Anterior cingulate cortex (tissue), 58 donors: ENCODE data around the gene FAM177B.

Experiments
- DNase-seq, 58 donors: peaks; one replicate each; lab custom pipeline; 2025; lab: John Stamatoyannopoulos, UW

Gene FAM177B

DNA sequence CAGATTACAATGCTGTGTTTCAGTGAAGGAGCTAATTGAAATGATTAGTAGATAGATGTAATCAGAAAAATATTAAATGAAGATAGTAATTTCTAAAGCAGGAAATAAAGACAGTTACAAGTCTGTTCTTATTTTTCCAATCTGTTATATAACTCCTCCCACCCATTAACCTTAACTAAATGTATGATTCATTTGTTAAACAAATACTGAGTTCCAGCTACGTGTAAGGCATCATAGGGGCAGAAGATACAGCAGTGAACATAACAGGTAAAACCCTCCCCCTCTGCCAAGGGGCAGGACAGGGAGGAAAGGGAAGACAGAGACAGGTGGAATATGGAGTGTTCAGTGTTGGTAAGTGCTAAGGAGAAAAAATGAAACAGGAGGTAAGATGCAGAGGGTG is at the start of gene FAM177B:
FAM177B (plus strand) TSS at position 231 of the 400 bp plus-strand sequence. CDS start 9,344 bp downstream, outside the sequence.
- no peak for DNase-seq

DNA sequence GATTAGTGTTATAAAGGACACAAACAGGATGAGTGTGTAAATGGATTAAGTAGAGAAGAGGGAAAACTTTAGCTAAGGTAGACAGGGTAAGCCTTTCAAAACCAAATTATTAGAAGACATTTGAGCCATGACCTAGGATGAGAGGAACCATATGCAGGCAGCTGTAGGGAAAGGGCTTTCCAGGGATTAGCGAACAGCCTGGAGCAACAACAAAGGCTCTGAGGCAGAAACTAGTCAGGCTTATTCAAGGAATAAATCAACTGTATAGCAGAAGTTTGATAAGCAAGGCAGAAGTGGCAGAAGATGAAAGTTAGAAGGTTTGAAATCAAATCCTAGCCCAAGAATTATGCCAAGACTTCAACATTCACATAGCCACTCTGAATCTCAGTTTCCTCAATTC is 46.0 kb upstream of the FAM177B start:
- DNase-seq: no peak

DNA sequence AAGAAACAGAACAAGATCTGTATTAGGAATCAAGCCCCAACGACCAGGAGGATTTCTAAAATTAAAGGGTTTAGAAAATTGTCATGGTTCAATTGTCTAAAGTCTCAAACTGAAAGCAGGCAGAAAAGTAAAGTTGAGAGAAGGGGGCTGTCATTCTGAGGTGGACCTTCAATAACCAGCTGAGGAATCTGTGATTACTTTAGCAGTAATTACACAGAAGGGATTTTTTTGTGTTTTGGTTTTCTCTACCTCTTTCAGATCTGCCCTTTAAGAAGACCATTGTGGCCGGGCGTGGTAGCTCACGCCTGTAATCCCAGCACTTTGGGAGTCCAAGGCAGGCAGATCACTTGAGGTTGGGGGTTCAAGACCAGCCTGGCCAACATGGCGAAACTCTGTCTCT is 42.1 kb upstream of the FAM177B start:
- DNase-seq: no peak

DNA sequence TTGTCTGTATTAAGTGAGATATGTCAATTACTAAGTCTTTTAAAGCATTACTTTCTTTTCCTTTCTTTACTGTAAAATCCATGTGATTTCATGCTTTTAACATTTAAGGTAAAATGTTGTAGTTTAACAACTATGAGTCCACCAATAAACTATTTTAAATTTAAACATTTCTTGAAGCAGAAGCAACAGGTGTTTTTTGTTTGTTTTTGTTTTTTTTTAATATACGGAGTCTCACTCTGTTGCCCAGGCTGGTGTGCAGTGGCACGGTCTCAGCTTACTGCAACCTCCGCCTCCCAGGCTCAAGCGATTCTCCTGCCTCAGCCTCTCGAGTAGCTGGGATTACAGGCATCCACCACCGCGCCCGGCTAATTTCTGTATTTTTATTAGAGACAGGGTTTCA is 40.3 kb upstream of the FAM177B start:
- DNase-seq: no peak

DNA sequence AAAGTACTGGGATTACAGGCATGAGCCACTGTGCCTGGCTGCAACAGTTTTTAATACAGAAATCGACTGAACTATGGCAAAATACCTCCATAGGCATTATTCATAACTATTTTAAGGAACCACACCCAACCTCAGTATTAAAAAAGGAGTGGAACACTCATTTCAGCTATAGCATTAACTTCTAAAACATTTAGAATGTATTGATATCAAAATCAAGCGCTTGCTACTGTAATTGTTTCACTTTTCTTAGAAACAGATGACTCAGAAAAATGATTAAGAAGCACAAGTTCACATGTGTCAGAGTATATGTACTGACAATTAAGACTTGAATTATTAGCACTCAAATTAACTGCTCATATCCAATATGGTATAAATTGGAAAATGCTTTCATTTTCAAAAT is 39.8 kb upstream of the FAM177B start:
- DNase-seq: no peak

DNA sequence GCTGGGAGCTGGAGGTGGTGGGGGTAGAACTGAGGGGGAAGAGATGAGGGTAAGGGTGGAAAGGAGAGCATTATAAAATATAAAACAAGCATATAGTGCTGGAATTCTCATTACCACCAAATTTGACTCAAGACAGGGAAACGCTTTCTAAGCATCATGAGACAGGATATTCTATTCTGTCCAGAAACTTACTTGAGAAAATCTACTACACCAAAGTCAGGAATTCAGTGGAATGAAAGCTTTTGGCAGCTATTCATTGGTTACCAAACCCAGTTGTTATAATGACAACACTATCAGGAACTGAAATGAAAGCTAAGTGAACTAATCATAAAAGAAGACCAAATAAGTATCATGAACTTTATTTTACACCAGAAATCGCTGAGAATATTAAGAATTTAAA is 39.2 kb upstream of the FAM177B start:
- no peak for DNase-seq

DNA sequence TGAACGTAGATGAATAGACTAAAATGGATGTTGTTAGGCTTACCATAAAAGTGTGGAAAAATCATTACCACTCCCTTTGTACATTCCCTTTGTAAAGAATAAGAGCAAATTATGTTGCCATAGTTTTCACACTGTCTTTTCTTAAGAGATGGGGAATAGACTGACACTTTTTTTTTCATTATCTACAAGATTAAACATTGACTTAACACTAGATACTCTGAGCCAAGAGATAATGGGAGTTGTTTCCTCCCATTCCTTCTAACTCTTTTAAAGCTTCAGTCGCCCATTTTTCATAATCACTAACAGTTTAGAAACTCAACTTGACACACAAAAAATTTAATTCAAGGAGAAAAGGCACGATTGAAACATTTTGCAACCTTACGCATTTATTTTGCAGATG is 34.8 kb upstream of the FAM177B start:
- no peak for DNase-seq

DNA sequence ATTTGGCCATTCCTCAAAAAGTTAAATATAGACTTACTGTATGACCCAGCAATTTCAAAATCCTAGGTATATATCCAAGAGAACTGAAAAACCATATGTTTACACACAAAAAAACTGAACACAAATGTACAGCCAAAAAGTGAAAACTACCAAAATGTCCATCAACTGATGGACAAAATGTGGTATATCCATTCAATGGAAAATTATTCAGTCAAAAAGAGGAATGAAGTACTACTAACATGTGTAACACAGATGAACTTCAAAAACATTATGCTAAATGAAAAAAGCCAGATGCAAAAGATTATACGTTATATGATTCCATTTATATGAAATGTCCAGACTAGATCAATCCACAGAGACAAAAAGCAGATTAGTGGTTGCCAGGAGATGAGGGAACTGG is 32.7 kb upstream of the FAM177B start:
- DNase-seq: no peak

DNA sequence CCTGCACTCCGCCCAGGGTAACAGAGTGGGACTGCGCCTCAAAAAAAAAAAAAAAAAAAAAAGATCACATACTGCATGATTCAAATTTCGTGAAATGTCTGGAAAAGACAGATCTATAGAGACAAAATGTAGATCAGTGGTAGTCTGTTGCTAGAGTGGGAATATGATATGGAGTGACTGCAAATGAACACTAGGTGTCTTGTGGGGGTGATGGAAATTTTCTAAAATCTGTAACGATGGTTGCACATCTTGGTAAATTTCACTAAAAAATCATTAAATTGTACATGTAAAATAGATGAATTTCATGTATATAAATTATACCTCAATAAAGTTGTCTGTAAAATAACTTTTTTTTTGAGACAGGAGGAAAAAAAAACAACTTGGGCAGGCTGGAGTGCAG is 30.2 kb upstream of the FAM177B start:
- DNase-seq: no peak

DNA sequence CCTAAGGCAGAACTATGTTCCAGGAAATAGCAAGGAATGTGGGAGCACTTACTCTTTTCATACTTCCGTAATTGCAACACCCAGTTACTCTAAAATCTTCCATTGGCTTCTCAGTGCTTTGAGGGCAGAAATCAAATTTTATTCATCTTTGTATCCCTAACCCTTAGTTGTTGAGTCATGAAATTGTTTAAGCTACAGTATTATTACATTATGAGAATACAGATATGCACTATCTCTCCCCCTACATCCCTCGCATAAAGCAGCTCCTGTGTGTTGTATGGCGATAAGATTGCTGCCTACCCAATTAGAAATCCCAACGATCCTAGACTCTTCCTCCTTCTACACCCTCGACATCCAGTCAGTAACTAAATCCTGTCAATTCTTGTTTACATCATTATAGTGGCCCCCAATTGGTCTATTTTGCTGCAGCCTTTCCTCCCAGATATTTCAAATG is 27.3 kb upstream of the FAM177B start:
- DNase-seq: no peak

DNA sequence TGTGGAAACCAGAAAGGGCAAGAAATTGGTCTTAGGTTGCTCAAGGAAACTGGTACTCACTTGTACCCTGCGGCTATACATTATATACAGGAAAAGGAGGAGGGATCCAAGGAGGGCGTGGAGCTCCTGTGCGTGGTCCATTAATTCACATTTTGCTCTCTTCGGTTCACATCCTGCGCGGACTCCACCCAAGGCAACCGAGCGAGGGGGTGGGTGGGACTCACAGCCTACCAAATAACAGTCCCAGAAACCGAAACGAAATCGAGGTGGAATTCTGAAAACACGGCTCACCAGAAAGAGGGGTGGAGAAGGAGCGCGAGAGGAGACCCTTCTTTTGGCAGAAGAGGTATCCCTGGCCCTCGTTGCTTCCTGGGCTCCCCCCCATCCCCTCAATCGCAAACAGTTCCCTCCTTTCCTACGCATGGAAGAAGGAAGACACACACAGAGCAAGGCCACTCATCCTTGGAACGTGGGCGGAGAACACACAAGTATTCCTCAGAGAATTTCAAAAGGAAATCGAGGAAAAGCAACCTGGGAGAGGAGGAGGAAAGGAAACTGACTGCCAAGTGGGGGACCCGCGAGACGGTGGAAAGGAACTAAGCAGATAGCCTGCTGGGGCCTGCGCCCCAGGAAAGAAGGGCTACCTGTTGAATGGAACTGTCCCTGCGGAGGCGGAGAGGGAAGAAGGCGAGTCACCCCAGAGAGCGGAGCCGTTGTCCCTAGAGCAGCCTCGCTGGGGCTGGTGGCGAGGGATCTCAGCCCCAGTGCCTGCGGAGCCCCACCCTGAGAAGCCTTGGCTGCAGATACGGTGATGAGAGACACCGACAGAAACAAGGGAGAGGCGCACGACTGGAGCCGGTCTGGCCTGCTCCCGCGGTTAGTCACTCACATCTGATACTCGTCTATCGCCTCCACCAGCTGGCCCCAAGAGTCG is 25.4 kb upstream of the FAM177B start:
- DNase-seq: peak in 51 of 58 donors; percentile 11 to 69 (median 39)

DNA sequence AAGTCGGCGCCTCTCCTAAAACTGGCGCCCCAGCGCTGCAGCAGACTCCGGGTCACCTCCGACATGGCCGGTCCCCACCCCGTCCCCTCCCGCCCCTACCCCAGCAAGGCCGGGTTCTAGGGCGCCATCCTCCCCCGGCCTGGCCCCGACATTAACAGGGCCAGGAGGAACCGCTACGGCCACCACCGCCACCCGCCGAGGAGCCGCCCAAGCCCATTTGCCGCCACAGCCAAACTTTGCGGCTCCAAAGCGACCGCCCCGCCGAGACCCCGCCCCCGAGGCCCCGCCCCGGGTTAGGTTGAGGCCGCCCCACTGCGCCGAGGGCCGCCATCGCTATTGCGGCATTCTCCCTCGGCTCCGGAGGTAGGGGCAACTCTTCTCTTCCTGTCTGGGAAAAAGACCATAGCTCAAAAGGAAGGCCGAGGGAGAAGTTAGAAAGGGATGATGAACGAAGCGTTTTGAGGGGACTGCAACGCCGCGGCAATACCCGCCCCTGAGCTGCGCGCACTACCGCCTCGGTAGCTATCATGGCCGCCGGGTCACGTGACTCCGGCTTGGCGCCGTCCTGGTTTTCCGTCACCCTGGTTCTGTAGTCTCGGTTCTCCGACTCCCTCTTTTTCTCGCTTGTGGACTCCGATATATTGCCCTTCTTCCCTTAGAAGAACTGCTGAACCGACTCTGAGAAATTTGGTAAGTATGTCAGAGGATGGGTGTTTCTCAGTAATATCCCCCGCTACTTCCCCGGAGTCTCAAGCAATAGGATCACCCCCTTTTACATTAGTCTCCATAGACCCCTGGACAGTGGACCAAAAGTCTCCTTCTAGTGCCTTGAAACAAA is 24.5 kb upstream of the FAM177B start, which contains the start of the genes AIDA and BROX:
AIDA (minus strand) TSS at position 239 of the 838 bp plus-strand sequence; CDS start at position 65, 174 bp downstream.
BROX (plus strand) TSS at position 312 of the 838 bp plus-strand sequence. CDS start 3,136 bp downstream, outside the sequence.
- peak; percentile 38 to 98 (median 92) for DNase-seq

DNA sequence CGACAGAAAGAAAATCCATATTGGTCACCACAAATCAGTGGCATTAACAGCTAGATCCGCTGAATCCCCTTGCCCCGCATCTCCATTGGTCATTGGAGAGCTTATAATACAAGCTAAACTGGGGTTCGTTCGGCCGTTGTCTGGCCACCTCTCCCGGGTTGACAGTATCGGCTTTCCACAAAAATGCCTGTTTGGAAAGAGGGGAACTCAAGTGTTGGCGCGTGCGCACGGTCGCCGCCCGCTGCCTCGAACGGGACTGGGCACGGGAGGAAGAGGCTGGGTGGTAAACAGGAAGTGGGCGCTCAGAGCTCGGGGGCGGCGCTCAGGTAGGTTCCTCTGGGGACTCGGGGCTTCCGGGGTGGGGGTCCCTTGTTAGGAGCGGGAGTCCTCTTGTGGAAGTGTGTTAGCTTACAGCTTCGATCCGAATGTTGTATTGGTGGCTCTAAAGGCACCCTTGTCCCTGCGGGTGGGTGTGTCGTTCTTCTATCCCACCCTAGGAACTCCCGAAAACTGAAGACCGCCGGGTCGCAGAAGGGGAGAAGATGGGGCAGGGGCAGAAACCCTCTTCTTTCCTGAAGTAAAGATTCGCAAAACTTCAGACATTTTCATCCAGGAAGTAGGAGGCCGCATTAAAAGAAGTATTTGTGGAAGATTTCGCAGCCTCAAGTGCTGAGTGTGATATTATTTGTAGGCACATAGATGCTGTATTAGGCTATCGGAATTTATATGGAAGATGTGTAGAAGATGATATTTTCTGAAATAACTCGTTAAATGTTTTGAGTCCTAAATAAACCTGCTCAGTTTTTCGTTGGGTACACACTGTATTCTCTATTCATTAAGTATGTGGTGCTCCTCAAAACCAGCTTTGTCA is 23.7 kb upstream of the FAM177B start:
- DNase-seq: peak; percentile 52 to 96 (median 89)

DNA sequence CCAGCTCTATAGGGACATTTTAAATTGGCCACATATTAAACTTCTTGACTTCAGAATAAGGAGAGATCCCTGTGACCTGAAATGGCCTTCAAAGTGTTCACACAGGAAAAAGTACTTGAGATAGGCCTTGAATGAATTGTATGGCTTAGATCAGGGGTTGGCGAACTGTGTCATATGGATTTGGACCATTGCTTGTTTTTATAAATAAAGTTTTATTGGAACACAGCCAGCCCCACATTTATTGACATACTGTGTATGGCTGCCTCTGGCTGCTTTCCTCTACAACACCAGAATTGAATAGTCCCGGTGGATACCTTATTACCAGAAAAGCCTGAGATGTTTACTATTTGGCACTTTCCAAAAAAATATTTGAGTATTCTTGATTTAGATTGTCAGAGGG is 20.6 kb upstream of the FAM177B start:
- no peak for DNase-seq

DNA sequence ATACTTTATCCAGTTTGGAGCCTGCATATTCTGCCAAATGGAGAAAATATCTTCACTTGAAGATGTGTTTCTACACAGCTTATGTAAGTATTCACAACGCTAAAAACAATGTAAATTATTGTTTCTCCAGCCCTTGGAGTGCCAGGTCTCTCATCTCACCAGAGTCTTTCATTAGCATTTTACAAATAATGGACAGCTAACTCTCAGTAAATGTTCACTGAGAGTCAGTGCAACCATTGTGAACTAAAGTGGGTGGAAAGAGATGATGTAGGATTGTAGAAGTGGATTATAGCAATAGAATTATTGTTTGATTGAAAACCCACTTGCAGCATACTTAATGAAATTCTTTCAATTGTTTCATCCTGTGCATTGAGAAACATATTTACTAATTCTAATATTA is 8.3 kb upstream of the FAM177B start:
- DNase-seq: peak in 1 of 58 donors; percentile 44

DNA sequence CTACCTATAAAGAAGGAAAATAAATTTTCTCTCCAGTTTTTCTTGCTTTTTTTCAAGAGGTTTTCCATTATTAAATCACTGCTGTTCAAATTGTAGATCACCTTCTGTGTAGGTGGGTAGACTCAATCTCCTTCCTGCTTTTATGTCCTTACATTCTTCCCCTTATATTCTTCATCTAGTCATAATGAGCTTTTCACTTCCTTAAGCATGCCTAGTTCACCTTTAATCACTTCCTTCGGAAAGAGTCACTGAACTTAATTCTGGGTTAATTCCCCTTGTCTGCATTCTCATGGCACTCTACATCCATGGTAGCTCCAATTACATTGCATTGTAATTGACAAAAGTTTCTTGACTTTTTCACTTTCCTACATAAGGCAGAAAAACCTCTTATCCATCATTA is 6.1 kb upstream of the FAM177B start:
- no peak for DNase-seq

DNA sequence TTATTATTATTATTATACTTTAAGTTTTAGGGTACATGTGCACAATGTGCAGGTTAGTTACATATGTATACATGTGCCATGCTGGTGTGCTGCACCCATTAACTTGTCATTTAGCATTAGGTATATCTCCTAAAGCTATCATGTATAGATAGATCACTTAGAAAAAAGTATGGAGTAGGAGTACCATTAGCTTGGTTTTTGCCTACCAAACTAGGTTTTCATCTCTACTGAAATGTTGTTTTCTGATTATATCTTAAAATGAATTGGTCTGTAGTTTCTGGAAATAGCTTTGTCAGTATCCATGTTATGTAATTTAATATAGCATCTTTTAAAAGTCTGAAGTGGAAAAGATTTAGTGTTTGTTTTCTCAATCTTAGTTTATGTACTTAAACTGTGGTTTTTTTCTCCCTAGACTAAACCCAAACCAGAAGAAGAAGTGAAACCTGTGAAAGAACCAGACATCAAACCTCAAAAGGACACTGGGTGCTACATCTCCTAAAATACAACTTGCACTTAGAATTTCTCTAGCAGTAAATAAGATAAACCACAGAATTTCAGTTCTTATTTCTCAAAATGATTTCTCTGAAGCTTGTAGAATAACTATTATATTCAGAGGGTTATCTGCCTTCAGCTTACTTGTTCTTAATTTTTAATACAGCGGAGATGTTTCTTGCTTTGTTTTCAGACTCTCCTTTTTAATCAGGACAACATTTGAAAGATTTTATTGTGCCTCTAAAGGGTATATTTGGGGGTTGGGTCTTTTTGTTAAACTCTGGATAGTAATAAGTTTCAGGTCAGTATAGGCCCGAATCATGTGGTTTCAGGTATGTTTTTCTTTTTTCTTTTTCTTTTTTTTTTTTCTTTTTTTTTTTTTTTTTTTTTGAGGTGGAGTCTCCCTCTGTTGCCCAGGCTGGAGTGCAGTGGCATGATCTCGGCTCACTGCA is 4.5 kb upstream of the FAM177B start:
- DNase-seq: peak in 1 of 58 donors; percentile 6

DNA sequence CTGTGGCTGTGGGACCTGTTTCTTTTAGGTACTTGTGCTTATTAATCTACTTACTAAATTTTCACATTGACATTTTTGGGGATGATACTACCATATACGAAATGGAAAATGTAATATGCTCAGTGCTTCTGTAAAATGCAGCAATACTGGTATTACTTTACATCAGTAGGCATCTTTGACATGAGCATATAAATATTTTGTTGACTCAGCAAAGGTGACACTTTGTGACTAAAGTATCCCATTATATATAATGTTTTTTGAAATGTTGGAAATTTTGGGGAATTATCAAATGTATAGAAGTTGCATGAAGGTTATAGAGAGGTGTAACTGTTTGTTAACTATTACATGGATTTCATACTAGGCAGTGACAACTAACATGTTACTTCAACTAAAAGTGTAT is 2.3 kb upstream of the FAM177B start:
- DNase-seq: no peak

DNA sequence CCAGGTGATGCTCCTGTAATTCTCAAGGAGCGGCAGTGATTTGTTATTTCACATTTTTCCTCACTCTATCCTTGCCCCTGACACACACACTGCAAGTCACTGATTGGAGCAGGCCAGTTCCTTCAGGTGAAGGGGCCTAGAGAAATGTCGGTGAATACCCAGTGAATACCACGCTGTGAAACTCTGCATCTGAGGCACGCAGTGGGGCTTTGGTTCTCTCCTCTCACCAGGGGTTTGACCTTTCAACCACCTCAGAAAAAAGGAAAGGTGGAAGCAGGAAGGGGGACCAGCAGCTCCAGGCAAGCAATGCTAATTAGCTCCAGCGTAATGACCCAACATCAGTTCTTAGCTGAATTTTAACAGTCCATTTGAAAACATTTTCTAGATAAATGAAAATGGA is 532 bp upstream of the FAM177B start:
- no peak for DNase-seq
